Kidney epithelial cell (primary cell): ENCODE measurements around the gene HMBS. TPM values are rescaled to one million over a fixed set of nuclear protein-coding genes. Genes with fewer than 3 reads are reported as not detected.
A peak's percentile ranks its signal among the peaks of the same experiment; 100 is the strongest.

ENCODE experiments used
- DNase-seq: peaks from one replicate; pipeline ENCODE4 v3.0.0-alpha.2; 2010; ENCODE audit warnings: low read depth
- H3K27me3 ChIP-seq: 2 replicates; pipeline ENCODE4 v1.6.0; 2011; ENCODE audit warnings: low read length; ENCODE audit not compliant: control insufficient read depth, insufficient read depth
- H3K36me3 ChIP-seq: 2 replicates; pipeline ENCODE4 v1.5.1; 2011; ENCODE audit warnings: low read length; ENCODE audit not compliant: control insufficient read depth, insufficient read depth
- H3K4me3 ChIP-seq: 2 replicates; pipeline ENCODE4 v1.5.1; 2011; ENCODE audit warnings: low read depth, mild to moderate bottlenecking, control low read depth, low read length
- CTCF ChIP-seq: IDR thresholded peaks from 2 replicates; pipeline ENCODE4 v1.5.1; 2011; ENCODE audit warnings: mild to moderate bottlenecking, moderate library complexity, low read length, control low read depth, inconsistent platforms; ENCODE audit not compliant: insufficient read depth, poor library complexity, severe bottlenecking
- total RNA-seq: library from RNA; depleted of rRNA; stranded (reverse); fragments of >200 nt; gene quantifications from 2 replicates; pipeline ENCODE4 v1.2.3, GENCODE V29; 2015

Gene HMBS
- total RNA-seq, 1 donor from 2014 or later, result 27.7 TPM

- DNase-seq, result no peak
- H3K27me3 ChIP-seq, result no peaks in the 10 kb centered on the region
- no peak overlapping the region for H3K4me3 ChIP-seq
- no peaks in the 10 kb centered on the region for H3K36me3 ChIP-seq
- no peak for TF ChIP-seq CTCF
Observed at GRCh38 chr11:119088406-119088805, 3.7 kb downstream of the HMBS start.

DNA sequence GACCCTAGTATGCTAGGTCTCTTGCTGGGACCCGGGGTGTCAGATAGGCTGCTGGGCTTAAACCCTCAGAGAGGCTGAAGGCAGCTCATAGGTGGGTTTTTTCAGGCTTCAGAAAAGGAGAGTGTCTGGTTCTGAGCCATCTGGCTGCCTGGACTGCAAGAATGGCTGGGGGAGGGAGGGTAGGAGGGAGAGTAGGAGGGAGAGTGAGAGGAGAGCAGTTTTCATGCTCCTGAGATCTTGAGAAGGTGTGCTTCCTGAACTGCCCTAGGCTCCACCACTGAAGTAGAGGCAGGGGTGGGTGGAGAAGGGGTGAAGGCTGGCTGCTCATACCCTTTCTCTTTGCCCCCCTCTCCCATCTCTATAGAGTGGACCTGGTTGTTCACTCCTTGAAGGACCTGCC lies 4.6 kb downstream of the HMBS start:
- Histone ChIP-seq H3K27me3 (no peaks in the 10 kb centered on the region), H3K36me3 (no peaks in the 10 kb centered on the region), H3K4me3 (no peak overlapping the region)
- DNase-seq, result no peak
- no peak for TF ChIP-seq CTCF

GRCh38 chr11:119091178-119091577 lies 6.5 kb downstream of the HMBS start:
- DNase-seq, result no peak
- no peak for TF ChIP-seq CTCF
- no peak overlapping the region for H3K4me3 ChIP-seq
- no peaks in the 10 kb centered on the region for H3K27me3 ChIP-seq
- H3K36me3 ChIP-seq, result no peaks in the 10 kb centered on the region

GRCh38 chr11:119091966-119092879 lies 7.5 kb downstream of the HMBS start:
- Histone ChIP-seq H3K36me3 (no peaks in the 10 kb centered on the region), H3K4me3 (peak overlapping the region; percentile 89), H3K27me3 (no peaks in the 10 kb centered on the region)
- no peak for DNase-seq
- TF ChIP-seq CTCF, result no peak

GRCh38 chr11:119092880-119093842 lies 8.5 kb downstream of the HMBS start:
- Histone ChIP-seq H3K4me3 (peak overlapping the region; percentile 89), H3K36me3 (peaks cover 2% of the 10 kb centered on the region), H3K27me3 (no peaks in the 10 kb centered on the region)
- DNase-seq, result no peak
- no peak for TF ChIP-seq CTCF
